HG02884 (cell line): Measurements from ENCODE around the gene OVOL3.
A peak's percentile ranks its signal among the peaks of the same experiment; 100 is the strongest.
"Not testable (repeated sequence)": the region's sequence is repeated elsewhere in the genome, so short reads cannot be mapped to it uniquely, and the experiment has no call there.

ENCODE experiments used
- ATAC-seq: cut with Tn5 transposase; IDR thresholded peaks from one replicate; pipeline ENCODE4 v1.9.1; 2021; ENCODE audit warnings: mild to moderate bottlenecking, moderate library complexity; ENCODE audit not compliant: unreplicated experiment

The OVOL3 gene

DNA sequence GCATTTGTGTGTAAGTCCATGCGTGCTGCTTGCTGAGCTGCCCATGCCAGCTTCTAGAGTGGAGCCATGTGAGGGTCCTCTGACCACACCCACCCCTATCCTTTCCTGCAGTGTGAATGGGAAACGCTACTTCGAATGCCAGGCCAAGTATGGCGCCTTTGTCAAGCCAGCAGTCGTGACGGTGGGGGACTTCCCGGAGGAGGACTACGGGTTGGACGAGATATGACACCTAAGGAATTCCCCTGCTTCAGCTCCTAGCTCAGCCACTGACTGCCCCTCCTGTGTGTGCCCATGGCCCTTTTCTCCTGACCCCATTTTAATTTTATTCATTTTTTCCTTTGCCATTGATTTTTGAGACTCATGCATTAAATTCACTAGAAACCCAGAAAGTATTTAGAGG, 14.6 kb downstream of the OVOL3 start:
- no peak for ATAC-seq

DNA sequence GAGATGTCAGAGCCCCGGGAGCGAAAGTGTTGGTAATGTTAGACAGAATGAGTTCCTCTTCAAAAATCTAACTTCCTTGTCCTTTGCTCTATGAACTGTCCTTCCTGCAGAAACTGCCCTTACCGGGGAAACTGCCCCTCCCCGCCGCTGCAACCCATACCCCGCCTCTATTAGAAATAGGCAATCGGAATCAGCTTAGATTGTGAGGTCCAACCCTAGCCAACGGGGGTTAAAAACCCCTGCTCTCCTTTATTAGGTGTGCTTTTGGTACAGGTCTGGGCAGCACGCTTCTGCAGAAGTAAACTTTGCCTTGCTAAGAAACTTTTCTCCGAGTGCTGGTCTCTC, 17.4 kb downstream of the OVOL3 start:
- no peak for ATAC-seq

DNA sequence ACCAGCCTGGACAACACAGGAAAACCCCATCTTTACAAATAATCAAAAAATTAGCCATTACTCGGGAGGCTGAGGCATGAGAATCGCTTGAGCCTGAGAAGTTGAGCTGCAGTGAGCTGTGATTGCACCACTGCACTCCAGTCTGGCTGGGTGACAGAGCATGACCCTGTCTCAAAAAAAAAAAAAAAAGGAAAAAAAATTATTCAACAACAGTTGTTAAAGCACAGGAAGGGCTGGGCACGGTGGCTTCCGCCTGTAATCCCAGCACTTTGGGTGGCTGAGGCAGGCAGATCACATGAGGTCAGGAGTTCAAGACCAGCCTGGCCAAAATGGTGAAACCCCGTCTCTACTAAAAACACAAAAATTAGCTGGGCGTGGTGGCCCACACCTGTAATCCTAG, 20.3 kb downstream of the OVOL3 start:
- not testable (repeated sequence) for ATAC-seq

- not testable (repeated sequence) for ATAC-seq
Measured at GRCh38 chr19:36134867-36135266, 23.9 kb downstream of the OVOL3 start.

DNA sequence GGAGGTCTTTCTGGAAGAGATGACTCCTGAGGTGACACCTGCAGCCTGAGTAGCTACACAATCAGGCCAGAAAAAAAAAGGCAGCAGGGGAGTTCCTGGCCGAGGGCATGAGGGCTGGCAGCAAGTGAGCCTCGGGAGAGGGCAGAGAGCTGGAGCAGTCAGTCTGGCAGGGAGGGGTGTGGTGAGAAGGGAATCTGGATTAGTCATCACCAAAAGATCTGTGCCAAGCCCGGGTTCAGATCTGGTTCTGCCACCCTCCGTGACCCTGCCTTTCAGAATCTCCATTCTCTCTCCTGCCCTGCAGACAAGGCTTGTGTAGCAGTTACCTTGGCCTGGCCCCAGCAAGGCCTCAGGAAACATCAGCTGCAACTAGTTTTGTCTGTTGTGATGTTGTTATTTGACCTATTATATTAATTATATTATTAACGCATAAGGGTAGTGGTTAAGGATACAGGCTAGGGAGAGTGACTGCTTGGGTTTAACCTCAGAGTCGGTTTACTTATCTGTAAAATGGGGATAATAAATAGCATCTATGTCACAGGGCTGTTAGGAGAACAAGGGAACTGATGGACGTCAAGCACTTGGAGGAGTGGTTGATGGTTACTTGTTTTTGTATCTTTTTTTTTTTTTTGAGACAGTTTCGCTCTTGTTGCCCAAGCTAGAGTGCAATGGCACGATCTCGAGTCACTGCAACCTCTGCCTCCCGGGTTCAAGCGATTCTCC, 26.2 kb downstream of the OVOL3 start:
- no peak for ATAC-seq

DNA sequence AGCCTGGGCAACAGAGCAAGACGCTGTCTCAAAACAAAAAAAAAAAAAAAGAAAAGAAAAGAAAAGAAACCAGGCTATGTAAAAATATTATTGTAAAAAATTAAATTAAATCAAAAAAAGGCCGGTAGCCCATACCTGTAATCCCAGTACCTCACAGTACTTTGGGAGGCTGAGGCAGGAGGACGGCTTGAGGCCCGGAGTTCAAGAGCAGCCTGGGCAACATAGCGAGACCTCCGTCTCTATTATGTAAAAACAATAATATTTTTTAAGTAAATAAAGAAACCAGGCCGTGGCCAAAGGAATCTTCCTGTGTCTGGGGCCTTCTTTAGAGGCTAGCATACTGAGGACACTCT, 28.2 kb downstream of the OVOL3 start:
- no peak for ATAC-seq

DNA sequence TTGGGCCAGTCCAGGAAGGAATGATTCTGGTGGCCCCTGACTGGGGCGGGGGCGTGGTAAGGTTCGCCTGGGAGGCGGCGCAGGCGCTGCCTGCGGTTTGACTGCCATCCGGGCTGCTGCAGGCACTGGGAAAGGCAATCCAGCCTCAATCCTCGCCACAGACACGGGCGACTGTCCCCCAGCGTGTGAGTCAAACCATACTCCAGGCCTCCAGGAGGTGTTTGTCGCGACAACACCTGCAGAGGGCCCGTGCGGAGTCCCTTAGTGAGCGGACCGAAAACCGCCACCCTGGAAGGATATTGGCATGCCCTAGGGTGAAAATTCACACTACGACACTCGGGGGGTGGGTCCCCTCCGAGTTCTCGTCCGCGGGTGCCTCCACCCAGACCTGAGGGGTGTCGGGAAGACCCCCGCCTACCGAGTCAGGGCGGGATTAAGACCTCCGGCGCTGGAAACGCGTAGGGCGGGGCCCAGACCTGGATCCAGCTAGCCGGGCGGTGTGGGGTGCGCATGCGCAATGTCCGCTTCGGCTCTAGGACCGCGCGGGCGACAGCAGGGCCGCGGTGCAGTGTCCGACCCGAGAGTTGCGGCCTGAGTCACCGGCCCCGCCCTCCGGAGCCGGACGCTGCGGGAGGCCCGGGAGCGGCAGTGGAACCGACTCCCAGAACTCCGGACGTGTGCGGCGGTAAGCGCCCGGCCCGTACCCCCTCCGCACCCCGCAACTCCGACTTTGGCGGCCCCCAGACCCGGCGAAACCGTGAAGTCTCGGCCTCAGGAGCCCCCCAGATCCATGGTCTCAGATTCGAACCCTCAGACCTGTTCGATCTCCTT, 28.7 kb downstream of the OVOL3 start, which contains the start of gene CAPNS1:
CAPNS1 (plus strand) TSS at position 594 of the 831 bp plus-strand sequence. CDS start 946 bp downstream, outside the sequence.
- ATAC-seq, result peak; percentile 80

GRCh38 chr19:36140304-36141038, 29.5 kb downstream of the OVOL3 start:
- no peak for ATAC-seq

- no peak for ATAC-seq
Measured at GRCh38 chr19:36141039-36141927, 30.3 kb downstream of the OVOL3 start.

GRCh38 chr19:36142046-36142445, 31.1 kb downstream of the OVOL3 start:
- ATAC-seq, result no peak

DNA sequence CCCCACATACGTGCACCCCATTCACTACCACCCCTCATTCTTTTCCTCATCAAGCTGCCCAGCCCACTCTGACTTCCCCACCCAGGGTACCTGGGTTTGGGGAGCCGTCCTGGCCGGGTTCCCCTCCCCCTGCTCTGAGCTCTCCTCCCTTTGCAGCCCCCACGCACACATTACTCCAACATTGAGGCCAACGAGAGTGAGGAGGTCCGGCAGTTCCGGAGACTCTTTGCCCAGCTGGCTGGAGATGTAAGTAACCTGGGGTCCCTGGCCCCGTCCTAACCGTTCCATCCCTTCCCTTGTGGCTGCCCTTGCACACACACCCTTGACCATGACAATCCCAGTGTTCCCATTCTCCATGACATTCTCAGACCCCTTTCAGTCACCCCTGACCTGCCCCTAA, 31.6 kb downstream of the OVOL3 start:
- no peak for ATAC-seq

DNA sequence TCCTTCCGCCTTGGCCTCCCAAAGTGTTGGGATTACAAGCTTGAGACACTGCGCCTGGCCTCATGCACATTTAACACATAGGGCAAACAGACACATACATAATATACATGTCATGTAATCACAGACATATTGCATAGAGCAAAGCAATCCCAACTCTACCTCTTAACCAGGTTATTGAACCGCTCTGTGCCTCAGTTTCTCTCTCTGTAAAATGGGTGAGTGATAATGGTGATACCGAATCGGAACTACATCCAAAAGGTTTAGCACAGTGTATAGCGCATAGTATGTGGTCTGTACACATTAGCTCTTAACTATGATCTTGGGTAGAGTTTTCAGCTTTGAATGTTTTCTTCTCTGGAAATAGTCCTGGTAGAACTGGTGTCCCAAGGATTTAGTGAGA, 33.7 kb downstream of the OVOL3 start:
- no peak for ATAC-seq

- no peak for ATAC-seq
Measured at GRCh38 chr19:36149673-36150406, 38.9 kb downstream of the OVOL3 start.

DNA sequence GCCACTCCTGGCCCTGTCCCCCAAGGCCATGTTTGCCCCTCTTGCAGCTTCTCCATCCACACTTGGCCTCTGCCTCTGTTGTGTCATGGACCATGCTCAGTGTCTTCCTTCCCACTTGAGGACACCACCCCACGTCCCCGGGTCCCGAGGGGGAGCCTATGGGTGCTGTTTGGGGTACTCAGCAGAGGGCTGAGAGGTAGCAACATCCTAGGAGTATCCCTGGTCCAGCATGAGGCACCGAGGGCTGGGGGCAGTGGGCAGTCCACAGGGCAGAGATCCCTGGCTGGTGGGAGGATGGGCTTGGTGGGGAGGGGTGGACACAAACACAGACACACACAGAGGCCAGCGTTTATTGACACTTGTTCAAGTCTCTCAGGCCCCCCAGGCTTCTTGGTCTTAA, 39.6 kb downstream of the OVOL3 start:
- no peak for ATAC-seq

DNA sequence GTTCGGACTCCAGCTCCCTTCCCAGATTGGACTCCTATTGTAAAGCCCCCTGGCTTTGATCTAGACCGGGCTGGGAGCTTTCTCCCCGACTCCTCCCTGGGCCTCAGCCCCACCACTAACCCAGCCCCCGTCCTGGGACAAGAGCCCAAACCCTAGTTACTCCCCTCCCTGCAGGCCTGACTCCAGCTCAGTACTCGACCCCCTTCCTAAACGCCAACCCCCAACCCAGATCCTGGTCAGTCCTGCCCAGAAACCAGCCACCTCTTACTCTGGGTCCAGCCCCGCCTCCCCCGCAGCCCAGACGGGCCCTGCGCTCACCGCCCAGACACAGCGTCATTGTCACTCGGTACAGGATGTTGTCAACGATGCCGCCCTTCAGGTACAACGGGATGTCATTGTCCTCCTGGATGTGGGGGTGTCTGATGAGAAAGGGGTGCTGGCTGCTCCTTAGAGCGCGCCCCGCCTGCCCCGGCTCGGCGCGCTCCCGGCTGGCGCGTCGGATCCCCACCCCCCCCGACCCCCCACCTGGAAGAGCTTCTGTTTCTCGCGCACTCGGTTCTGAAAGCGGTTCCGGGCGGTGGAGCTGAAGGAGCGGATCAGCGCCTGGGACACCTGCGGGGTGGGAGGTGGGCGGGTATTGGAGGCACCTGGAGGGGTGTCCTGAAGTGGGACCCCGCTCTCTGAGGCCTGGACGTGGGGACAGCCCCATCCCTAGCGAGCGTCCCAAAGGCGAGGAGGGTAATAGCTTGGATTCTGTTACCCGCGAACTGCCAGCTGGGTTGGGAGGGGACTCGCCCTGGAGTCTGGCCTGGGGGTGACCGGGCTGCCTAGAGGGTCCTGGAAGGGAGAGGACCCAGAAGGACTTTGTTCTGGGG, 40.4 kb downstream of the OVOL3 start:
- no peak for ATAC-seq

- ATAC-seq, result no peak
Measured at GRCh38 chr19:36152019-36152351, 41.0 kb downstream of the OVOL3 start.

GRCh38 chr19:36152352-36153091, 41.6 kb downstream of the OVOL3 start, which contains the start of gene COX7A1:
TSS of gene COX7A1 (minus strand) at chr19:36152447. CDS start at chr19:36152407, 40 bp downstream.
- no peak for ATAC-seq

GRCh38 chr19:36153126-36153525, 42.2 kb downstream of the OVOL3 start:
- ATAC-seq, result no peak
